Stimulated activated CD8-positive, alpha-beta memory T cell treated with anti-CD3 and anti-CD28 coated beads, Interleukin-4, amount 100 ng/mL, for 48 hours (primary cell): ENCODE results near the gene AP3B1.
"Not testable (repeated sequence)": the region's sequence is repeated elsewhere in the genome, so short reads cannot be mapped to it uniquely, and the experiment has no call there.

Source experiments
- DNase-seq: peaks from one replicate; pipeline ENCODE4 v3.0.0-alpha.2; 2020

The AP3B1 gene

DNA sequence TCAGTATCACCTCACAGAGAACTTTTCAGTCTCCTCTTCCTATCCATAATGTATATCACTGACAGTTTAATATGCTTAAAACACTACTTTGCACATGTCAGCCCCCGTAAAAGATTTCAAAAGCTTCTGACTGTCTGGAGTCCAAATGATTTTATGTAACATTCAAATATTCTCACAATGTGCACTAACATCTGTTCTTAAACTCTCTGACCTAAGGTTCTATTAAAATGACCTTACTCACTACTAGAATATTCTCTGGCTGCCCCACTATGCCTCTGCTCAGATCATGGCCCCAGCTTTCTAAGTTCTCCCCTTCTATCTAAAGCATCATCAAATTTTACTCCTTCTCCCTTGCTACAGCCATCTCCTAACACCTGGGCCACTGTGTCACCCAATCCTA, 52.5 kb downstream of the AP3B1 start:
- DNase-seq = no peak

DNA sequence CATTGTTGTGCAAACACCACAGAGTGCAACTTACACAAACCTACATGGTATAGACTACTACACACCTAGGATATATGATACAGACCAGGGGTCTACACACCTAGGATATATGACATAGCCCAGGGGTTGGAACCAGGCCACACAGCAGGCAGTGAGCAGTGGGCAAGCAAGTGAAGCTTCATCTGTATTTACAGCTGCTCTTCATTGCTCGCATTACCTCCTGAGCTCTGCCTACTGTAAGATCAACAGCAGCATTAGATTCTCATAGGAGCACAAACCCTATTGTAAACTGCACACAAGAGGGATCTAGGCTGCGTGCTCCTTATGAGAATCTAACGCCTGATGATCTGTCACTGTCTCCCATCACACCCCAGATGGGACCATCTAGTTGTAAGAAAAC, 56.6 kb downstream of the AP3B1 start:
- no peak for DNase-seq

DNA sequence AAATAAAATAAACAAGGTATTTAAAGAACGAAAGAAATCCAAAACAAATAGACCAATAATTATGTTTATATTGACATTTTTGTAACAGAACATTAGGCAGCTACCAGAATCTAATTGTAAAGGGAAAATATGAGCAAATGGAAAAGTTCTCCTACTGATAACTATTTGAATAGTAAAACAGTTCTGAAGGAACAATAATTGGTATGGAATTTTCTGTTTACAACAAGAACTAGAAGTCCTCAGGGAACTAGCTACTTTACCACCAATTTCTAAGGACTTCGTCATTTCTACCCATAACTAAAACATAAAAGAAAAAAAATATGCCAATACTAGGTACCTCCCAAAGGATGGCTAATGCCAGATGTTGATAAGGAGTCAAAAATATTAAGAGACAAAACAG, 58.5 kb downstream of the AP3B1 start:
- no peak for DNase-seq

DNA sequence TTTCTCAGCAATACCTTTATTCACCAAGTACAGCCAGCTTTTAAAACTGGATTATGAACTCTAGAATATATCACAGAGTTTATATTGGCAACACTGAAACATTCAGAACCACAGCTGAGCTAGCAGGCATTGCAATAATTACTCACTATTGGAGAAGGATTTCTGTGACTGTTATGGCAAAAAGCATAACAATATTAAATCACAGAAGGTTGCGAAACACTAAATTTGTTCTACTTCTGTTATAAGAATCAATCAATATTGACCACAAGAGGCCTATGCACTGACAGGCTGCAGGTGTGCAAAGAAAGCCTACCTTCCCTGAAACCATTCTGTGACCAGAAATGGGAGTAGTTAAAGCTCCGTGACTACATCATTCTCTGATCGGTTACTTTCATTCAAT, 59.2 kb downstream of the AP3B1 start:
- DNase-seq = no peak

DNA sequence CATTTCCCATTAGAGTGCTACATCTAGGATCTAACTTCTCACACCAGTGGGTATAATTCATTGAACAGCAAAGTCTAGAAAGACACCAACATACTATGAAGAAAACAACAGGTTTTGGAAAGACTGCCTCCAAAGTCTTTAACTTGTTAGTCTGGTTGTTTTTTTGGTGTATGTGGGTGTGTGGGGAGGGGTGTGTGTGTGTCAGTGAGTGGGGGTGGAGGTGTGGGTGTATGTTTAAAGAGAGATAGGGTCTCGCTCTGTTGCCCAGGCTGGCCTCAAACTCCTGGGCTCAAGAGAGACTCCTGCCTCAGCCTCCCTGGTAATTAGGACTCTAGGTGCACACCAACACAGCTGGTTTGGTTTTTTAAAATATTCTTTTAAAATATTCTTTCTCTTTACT, 59.7 kb downstream of the AP3B1 start:
- no peak for DNase-seq

DNA sequence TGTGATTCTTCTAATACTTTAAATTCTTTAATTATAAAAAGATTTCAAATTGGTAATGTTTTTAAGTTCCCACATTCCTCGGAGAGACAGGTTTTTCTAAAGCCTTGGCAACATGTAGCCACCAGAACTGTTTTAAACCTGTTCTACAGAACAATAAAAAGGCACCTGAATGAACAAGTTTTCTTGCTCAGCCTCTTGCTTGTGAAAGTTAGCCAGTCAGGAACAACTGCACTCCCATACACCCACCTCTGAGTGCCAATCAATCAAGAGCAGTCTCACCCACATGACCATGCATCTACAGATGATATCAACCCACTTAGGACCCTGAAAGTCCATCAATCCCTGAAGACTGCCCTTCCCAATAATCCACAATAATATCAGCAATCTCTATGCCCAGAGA, 62.3 kb downstream of the AP3B1 start:
- no peak for DNase-seq

DNA sequence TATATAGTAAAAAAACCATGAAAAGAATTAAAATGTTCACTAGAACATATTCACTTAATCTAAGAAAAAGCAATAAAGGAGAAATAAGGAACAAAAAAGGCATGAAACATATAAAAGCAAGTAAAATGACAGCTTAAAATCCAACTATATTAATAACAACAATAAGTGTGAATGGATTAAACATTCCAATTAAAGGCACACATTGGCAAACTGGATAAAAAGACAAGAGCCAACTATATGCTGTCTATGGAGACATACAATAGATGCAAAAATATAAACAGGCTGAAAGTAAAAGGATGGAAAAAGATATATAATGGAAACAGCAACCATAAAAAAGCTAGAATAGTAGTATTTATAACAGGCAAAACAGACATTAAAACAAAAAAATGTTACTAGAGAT, 70.1 kb downstream of the AP3B1 start:
- no peak for DNase-seq

DNA sequence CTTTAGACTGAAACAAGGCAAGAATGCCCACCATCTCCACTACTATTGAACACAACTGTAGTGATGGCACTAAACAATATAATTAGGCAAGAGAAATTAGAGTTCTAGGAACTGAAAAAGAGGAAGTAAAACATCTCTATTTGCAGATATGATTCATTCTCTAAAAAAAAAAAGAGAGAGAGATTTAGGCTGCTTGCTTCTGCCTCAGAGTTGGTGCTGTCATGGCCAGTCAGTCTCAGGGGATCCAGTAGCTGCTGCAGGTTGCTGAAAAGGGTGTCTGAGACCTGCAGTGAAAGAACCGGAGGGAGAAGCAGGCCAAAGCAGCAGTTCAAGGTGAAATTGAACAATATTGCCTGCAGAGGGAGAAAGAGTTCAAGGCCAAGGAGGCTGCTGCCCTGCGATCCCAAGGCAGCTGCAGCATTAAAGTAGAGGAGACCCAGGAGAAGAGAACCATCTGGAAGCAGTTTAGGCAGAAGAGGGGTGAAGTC, 72.5 kb downstream of the AP3B1 start:
- DNase-seq = no peak

DNA sequence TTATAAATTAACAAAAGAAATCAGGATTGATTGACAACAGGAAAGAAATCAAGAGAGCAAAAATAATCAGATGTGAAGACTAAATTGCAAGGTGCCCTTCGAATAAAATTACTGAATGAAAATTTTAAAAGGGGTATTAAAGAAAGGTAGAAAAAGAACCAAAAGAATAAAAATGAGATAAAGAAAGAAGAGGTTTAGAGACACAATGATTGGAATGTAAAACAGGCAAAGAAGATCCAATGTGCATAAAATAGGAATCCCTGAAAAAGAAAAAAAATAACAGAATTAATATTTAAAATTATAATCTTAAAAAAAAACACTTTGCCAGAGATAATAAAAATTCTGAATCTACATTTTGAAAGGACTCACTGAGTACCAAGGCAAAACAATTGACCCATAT, 73.0 kb downstream of the AP3B1 start:
- no peak for DNase-seq

DNA sequence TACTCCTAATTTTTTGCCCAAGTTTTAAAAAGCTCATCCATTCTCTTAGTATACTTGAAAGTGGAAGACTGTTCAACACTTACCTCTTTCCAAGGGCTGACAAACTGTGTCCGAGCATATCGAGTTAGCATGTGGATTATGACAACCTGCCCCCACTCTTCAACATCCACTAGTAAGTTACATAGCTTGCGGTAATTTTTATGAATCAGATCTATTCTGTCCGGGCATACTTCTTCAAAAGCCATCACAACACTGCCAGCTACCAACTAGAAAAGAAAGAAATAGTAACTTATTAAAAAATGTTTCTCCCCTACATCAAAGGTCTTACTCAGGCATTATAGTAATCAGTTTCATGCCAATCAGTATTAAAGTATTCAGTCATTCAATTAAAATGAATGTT, 78.5 kb downstream of the AP3B1 start:
- DNase-seq = no peak

DNA sequence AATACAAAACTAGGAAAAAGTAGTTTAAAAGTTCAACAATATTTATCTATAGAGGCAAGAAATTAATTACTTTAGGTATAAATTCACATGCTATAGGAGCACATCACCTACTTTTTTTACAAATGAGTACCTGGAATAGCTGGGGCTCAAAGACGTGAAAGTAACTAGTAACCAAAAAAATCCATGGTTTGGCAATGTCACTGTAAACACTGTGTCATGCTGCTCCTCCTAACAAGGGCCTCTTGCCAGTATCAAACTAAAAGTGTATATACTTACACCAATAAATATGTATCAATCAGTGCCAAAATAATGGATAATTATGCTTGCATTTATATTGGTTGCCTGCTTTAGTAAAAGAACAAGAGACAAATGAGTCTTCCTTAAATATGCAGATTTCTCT, 78.9 kb downstream of the AP3B1 start:
- DNase-seq = no peak

DNA sequence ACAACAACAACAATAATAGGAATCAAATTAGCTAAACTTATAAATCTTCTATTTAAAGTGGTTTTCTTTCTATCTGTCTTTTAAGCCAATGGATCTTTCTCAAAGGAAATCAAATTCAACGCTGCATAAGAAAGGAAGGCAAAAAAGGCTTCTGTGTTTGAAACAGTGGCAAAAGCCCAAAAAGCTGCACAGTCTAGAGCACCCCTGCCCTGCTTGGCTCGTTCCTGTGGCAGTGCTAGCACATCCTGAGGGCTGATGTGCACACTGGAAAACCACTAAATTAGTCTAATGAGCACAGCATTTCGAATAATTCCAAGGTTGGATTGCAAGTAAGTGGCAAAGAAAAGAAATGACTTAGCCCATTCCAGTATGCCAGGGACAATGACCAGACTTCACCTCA, 80.7 kb downstream of the AP3B1 start:
- no peak for DNase-seq

DNA sequence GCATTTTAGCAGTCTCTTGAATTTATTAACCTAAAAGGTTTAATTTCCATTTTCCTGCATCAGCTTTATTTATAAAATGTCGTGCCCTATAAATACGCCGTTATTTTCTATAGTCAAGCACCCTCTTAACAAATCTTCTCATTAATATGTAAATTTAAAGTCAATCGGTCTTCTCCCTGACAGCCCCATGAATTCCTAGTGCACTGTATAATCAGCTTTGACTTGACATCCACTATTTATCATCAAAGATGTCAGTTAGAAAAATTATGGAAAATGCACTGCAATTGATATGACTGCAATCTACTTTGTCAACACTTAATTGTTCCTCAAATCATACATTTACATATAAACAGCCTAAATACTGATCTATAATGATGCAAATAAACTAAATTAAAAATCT, 83.4 kb downstream of the AP3B1 start:
- DNase-seq = no peak

DNA sequence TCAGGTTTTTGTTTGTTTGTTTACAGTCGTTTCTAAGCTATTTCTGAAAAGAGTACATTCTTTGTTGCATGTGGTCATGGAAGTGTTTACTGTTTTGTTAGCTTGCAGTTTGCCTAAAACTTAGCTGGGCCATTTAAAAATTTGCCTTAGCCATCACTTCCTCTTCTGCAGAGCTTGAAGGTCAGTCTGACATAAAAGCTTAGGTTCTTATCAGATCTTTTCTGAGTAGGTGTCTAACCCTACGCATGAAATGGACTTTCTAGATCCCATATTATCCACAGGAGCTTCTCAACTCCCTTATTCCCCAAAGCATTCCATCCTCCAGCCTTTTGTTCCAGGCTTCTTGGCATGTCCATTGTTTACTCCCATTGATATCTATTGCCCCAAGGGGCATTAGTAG, 90.3 kb downstream of the AP3B1 start:
- DNase-seq = no peak

DNA sequence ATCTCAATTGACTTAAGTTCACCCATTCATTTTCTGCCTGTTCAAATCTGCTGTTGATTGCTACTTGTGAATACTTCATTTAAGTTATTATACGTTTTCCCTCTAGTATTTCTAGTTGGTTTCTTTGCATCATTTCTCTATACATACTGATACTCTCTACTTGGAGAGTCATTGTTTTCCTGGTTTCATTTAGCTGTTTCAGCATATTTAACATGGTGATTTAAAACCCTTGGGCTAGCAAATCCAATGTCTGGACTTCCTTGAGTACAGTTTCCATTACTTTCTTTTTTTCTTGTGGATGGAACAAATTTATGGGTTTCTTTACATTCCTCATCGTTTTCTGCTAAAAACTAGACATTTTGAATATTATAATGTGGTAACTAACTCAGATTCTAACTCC, 90.7 kb downstream of the AP3B1 start:
- no peak for DNase-seq

DNA sequence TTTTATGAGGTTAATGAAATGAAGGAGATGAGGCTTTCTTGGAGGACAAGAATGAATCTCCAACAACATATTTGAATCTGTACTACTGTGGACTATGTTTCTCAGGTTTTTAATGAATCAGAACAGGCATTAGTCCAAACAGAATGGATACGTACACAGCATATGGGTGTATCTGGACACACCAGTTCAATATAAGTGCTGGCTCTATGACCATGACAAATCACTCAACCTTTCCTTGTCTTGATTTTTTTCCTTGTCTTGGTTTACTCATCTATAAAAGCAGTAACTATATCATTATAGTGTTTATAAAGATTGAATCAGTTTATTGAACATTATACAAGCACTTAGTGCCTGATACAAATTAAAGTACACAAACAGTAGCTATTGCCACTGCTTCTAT, 104.1 kb downstream of the AP3B1 start:
- DNase-seq = no peak

DNA sequence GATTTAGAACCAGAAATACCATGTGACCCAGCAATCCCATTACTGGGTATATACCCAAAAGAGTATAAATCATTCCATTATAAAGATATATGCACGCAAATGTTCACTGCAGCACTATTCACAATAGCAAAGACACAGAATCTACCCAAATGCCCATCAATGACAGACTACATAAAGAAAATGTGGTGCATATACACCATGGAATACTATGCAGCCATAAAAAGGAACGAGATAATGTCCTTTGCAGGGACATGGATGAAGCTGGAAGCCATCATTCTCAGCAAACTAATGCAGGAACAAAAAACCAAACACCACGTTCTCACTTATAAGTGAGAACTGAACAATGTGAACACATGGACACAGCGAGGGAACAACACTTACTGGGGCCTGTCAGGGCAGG, 105.8 kb downstream of the AP3B1 start:
- DNase-seq = not testable (repeated sequence)

DNA sequence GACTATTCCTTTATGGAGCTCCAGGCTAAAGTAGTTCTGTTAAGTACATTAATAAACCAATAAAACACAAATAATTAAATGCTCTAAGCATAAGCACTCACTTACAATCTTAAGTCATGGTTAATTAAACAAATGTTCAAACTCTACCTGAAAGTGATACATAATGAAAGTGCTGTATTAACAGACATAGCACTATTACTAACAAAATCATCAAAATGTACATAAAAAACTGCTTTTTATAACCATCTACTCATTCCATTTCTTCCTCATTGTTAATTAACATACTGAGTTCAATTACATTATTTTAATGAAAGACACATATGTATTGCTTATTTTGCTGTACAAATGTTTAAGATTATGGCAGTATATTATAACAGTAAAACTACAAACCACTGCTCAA, 107.3 kb downstream of the AP3B1 start:
- DNase-seq = no peak

DNA sequence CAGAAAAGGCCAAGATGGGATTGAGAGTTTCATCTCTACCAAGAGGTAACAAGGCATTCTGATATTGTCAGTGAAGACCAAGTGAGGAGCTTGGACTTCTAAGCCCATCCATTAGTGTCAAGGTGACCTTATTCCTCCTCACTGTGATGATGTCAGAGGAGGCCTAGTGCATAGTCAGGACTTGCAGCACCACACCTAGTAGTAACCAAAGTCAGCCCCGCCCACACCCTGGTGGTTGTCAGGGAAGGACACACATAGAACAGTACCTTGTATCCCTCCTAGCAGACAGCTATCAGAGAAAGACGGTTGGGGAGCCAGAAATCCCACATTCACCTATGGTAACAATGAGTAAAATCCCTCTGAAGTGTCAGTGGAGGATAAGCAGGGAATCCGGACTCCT, 111.7 kb downstream of the AP3B1 start:
- peak; percentile 35 for DNase-seq

DNA sequence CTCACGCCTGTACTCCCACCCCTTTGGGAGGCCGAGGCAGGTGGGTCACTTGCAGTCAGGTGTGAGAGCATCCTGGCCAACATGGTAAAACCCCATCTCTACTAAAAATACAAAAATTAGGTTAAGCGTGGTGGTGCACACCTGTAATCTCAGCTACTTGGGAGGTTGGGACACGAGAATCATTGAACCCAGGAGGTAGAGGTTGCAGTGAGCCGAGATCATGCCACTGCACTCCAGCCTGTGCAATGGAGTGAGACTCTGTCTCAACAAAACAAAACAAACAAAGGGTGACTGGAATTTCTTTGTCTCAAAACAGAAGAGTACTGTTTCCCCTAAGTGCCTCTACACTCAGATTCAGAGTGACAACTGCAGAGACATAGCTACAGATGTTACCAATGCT, 116.1 kb downstream of the AP3B1 start:
- no peak for DNase-seq

DNA sequence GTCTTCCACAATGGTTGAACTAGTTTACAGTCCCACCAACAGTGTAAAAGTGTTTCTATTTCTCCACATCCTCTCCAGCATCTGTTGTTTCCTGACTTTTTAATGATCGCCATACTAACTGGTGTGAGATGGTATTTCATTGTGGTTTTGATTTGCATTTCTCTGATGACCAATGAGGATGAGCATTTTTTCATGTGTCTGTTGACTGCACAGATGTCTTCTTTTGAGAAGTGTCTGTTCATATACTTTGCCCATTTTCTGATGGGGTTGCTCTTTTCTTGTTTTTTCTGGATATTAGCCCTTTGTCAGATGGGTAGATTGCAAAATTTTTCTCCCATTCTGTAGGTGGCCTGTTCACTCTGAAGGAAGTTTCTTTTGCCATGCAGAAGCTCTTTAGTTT, 124.2 kb downstream of the AP3B1 start:
- not testable (repeated sequence) for DNase-seq

DNA sequence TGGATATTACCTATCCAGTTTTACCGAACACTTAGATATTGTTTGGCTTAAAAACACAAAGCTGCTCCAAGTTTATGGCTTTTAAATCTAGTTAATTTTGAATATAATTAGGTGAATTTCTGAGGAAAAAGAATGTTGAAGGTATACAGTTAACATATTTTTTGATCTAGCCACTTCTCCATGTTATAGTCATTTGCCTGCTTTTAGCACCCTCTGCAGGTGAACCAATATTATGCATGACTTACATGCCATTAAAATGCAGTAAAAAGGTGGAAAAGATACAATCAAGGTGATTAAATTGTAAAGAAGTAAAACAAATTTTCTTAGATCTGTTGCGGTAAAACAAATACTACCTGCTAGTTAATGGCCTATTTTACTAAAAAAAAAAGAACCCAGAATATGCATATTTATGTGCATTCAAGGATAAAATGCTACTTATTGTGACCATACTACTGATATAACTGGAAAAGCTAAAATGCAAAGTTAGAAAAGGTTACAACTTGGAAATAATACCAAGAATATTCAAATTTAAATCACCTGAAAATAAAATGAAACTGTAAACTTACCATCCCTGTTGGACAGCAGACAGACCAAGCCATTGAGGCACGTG, 132.1 kb downstream of the AP3B1 start:
- no peak for DNase-seq

DNA sequence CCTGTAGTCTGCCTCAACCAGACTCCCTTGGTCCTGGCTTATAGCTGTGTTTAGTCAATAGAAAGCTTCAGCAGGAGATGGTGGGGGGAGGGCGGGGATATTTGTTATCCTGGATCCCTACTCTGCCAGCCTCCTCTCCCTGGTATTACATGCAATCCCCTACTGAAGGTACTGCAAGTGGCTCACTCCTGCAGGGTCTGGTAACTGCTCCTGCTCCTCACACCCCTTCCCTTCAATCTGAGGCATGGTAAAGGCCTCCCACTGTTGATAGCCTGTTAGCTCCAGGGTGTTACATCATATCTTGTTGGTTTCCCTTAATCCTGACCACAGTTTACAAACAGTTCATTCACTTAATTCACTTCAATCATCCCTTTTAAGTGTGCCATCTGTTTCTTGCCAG, 137.5 kb downstream of the AP3B1 start:
- DNase-seq = no peak

DNA sequence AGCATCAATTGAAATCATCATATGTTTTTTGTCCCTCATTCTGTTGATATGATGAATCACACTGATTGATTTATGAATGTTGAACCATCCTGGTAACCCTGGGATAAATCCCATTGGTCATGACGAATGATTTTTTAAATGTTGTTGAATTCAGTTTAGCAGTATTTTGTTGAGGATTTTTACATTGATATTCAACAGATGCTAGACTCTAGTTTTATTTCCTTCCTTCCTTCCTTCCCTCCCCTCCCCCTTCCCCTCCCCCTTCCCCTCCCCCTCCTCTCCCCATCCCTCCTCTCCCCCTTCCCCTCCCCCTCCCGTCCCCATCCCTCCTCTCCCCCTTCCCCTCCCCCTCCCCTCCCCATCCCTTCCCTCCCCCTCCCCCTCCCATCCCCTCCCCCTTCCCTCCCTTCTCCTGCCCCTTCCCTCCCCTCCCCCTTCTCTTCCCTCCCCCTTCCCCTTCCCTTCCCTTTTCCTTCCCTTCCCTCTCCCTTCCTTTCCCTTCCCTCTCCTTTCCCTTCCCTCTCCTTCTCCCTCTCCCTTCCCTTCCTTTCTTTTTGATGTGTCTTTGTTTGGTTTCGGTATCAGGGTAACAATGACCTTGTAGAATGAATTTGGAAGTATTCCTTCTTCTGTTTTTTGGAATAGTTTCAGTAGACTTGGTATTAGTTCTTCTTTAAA, 142.8 kb downstream of the AP3B1 start:
- DNase-seq = no peak

DNA sequence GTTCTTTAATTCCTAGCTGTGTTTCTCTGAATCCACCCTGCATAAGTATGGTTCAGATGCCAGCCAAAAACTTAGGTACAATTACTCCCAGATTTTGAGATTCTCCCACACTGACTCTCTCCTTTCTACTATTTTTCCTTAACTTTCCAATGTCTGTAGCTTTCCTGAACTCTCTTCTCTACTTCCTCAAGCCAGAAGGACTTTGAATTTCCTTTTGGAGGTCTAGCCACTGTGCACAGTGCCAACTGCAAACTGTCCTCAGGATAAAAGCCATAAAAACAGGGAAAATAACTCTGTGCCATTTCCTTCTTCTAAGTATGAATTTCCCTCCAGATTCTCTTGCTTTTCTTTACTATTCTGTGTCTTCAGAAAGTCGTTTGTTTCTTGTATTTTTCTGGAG, 157.2 kb downstream of the AP3B1 start:
- no peak for DNase-seq
